Stimulated activated CD4-positive, alpha-beta T cell treated with anti-CD3 and anti-CD28 coated beads, Interleukin-2, amount 100 ng/mL, for 4 hours (primary cell): Measurements from ENCODE around the gene PLEKHH1.

Source experiments
- DNase-seq: peaks from one replicate; pipeline ENCODE4 v3.0.0-alpha.2; 2020; ENCODE audit warnings: low read depth

Gene PLEKHH1

DNA sequence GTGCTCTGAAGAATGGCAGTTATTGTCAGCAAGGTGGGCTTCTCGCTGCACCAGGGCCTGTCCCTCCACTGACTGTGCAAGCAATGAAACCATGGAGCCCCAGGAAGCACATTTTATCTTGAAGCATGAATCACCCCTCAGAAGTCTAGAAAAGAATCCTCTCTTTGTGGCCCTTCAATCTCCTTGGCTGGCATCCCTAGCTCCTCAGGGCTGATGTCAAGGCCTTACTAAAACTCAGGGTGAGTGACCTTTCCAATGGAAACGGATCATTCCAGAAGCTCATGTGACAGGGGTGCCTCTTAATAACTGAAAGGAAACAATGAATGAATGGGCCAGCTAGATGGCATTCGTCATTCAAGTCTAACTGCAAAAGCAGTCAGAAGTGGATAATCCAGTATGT, 22.3 kb upstream of the PLEKHH1 start:
- DNase-seq, result no peak

DNA sequence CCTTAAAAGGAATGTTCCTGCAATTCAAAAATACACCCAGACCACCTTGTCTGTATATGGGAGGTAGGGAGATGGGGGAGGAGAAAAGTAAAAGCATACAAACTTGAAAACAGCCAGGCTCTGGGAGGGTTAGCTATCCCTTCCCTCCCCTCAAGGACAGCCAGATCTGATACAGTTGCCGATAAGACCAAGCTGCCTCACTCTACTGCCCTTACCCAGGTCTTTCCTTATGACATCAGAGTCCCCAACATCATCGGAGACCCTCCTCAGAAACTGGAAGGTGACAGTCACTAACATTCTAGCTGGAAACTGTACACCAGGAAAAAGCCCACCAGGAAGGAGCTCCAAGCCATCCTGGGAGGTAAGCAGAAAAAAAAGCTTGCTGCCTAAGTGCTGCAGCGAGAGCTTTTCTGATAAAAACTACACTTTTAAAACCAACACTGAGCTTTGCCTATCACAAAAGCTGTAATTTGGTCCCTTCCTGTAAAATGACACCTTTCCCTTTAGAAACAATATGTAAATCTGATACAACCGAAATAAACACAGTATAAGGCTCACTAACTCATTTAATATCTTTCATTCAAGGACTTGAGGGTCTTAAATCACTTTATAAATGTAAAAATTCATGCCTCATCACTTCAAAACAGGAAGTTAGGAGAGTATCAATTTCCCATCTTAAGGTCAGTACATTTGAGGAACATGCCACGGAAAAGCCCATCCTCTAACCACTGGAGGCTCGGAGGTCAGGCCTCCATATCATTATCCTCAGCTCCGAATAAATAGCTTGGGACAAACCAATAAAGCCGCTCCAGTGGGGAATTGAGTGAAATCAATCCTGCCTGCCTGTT, 20.4 kb upstream of the PLEKHH1 start:
- no peak for DNase-seq

DNA sequence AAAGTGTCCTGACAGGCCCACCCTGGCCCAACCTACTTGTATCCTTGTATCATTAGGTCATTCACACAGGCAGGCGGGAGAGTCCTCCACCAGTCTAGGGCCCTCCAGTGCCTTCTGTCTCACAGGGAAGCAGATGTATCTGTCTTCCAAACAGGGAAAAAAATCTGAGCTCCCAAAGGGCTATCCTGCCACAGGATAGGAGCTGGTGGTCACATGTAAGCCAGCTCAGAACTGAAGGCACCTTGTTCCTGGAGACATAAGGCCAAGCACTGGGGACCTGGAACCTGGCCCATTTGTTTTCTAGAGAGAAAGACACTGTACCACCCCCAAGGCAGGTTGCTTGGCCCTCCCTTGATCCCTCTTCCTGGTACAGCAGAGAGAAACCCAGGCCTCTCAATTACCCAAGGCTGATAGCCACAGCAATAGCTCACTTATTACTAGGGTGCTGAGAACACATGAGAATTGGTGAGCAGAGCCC, 19.4 kb upstream of the PLEKHH1 start:
- no peak for DNase-seq

- DNase-seq, result no peak
These were observed 18.9 kb upstream of the PLEKHH1 start for GRCh38 chr14:67514203-67514607.

DNA sequence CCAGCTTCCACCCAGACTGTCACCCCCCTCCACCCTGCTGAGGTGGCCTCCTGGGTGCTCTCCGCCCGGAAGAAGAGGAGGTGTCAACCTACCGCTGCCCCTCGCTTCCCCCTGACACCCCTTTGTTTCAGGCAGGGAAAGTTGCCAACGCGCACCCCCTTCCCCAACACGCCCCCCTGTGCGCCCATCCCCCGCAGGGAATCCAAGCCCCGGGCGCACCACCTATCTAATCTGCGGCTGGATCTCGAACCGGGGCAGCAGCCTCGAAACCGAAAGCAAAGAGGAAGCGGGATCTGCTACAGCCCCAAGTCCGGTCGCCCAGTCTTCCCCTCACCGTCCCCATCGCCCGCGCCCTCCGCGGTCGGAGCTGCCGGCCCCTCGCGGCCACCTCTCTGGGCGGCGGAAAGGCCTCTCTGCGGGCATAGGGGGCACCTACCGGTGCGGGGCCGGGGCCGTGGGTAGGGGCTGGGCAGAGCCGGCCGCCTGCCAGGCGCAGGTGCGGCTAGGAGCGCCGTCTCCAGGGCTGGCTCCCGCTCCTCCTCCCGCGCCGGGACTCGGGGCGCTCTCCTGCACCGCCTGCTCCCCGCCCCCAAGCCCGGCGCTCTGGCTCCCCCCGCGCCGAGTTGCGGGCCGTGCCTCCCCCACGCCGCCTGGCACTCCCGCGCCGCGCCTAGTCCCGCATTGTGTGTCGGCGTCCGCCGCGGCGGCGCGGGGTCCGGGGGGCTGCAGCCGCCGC, 18.3 kb upstream of the PLEKHH1 start:
- peak; percentile 6 for DNase-seq

DNA sequence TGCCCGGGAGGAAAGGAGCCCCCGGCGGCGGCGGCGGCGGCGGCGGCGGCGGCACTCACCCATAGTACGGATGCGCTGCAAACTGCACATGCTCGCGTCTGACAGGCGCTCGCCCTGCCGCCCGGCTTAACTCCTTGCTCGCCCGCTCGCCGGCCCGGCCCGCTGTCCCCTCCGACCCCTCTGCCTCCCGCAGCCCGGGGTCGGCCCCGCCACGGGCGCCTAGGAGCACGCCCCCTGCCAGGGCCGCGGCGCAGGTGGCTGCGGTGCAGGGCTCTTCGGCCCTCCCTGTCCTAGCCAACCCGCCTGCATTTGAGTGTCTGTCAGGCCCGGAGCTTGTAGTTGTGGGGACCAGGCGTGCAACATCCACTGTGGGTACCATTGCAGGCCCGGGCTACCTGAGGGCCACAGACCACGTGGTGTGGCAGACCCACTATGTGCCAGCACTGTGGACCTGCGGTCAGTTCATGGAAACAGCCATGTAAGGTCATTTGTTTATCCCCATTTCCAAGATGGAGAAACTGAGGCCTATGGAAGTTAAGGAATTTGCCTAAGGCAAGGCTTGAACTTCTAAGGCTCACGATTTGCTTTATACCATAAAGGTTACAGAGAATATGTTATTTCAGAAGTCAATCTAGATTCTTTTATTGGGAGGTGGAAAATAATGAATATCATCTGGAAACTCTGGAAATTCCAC, 17.6 kb upstream of the PLEKHH1 start:
- peak; percentile 7 for DNase-seq

GRCh38 chr14:67516676-67517075, 16.4 kb upstream of the PLEKHH1 start:
- DNase-seq, result no peak

GRCh38 chr14:67517083-67517482, 16.0 kb upstream of the PLEKHH1 start:
- no peak for DNase-seq

DNA sequence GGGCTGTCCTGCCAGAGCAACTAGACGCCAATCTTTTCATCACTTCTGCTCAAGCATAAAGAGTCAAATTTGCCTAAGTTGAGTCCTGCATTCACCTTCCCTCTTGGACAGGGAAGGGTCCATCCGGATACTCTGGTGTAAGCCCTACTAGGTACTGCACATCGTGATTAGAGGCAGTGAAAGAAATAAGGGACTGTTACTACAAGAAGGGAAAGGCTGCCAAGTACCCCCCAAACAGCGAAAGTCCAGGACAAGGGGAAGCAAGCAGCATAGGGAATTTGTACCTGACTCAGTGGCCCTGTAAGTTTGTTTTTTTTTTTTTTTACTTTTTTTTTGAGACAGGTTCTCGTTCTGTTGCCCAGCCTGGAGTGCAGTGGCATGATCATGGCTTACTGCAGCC, 13.7 kb upstream of the PLEKHH1 start:
- no peak for DNase-seq

DNA sequence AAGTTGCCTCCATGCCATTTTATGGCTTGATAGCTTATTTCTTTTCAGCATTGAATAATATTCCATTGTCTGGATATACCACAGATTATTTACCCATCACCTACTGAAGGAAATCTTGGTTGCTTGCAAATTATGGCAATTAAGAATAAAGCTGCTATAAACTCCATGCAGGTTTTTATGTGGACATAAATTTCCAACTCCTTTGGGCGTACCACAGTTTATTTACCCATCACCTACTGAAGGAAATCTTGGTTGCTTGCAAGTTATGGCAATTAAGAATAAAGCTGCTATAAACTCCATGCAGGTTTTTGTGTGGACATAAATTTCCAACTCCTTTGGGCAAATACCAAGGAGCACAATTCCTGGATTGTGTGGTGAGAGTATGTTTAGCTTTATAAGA, 12.6 kb upstream of the PLEKHH1 start:
- no peak for DNase-seq

DNA sequence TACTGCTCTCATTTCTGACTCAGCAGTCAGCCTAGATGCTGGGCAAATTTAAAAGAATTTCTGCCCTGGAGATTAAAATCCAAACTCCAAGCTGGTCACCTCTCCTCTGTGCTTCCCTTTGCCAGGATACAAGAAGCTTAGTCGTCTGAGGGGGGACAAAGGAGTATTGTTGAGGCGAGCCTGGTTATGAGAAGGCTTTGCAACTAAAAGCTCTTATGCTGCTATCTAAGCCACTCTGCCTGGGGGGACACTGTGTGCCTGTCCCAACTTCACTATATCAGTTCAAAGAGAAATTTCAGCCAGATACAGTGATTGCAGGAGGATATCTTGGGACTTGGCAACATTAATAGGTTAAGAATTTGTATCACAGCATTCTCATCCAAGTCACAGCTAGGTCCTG, 10.8 kb upstream of the PLEKHH1 start:
- DNase-seq, result no peak

DNA sequence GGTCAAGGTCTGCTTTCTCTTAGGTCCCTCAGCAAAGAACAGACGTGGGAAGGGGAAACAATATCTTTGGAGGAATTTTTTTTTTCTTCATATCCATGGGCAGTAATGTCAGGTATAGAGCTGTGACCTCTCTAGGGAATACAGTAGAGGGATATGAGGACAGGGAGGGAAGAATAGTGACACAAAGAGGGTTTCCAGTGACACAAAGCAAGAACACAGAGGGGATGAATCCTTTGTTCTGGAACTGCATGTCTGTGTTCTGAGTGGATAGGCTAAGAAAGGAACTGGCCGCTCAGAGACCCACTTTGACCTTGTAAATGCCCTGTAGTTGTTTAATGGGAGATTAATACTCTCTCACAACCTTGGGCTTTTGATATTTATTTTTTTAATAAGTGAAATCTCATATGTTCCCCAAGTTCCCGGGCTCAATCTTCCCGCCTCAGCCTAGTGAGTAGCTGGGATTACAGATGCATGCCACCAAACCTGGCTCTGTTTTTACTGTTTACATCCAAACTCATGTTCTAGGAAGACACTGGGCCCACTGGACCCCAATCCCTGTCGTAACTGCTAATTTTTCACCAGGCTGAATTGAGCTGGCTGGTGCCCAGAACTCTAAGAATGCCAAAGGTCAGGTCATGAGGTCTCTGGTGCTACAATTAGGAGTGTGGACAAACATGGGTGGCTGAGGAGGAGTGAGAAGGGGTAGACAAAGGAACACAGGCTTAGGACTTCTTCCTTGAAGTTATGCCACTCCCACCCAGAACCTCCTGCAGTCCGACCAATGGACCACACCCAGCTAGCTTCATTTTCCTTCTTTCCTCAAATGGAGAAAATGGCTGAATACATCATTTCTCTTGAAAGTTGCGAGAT, 9.1 kb upstream of the PLEKHH1 start:
- DNase-seq, result no peak

DNA sequence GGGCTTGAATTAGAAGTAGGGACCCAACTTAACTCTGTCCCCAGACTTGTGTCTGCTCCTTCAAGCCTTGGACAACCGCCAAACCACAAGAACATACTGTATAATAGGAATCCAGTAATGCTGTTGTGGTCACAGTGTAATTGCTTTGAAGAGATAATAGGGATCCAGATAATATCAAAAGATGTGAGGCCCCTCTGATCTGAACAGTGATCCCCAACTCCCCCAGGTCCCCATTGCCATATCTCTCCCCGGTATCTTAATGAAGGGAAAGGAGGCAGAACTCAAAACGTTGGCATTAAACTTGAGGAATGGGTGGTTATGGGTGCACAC, 8.5 kb upstream of the PLEKHH1 start:
- DNase-seq, result no peak

DNA sequence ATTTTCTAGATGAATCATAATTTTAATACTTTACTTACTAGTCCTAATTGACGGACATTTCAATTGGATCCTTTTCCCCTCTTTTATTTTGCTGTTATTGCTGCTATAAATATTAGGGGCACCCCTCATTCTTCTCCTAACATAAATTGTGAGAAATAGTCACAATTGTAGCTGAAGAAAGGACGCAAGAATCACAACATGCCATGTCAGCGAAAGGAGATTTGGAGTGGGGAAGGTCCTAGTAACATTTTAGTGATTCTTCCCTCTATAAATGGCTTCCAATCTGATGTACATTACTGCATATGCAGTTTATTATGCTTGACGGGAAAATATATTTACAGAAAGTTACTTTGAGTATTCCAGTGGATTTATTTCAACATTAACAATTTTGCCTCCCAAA, 7.7 kb upstream of the PLEKHH1 start:
- DNase-seq, result no peak

DNA sequence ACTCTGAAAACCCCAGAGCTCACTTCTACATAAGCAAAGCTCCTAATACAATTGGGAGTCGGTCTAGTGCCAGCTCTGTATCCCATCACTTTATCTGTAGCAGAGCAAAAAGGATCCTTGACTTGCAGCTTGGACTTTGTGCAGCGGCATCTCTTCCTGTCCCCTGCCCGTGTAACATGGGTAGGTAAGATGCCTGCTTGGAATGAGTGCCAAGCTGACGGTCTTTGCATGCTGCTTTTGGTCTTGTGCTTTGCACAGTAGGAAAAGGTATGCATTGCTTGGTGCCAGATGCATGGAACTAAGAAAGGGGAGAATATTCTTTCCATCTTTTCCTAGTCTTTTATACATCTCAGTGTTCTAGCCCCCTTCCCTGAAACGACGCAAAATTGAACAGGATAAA, 6.9 kb upstream of the PLEKHH1 start:
- DNase-seq, result no peak

GRCh38 chr14:67526676-67527459, 6.2 kb upstream of the PLEKHH1 start:
- peak; percentile 24 for DNase-seq

DNA sequence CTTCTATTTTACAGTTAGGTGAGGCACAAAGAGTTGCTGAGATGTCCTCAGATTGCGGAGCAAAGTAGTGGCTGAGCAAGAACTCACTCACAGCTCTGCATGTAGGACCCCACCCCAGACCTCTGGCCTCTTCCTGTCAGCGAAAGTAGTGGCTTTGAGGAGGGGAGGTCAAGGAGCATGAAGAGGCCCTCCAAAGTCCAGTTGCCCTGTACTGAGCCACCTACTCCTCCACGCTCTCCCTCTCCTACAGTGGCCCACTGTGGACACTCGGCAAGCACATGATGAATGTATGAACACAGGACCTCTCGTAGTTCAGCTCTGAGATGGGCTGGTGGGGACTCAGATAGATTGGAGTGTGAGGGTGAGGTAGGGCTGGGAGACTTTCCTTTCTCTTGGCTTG, 5.3 kb upstream of the PLEKHH1 start:
- DNase-seq, result no peak

DNA sequence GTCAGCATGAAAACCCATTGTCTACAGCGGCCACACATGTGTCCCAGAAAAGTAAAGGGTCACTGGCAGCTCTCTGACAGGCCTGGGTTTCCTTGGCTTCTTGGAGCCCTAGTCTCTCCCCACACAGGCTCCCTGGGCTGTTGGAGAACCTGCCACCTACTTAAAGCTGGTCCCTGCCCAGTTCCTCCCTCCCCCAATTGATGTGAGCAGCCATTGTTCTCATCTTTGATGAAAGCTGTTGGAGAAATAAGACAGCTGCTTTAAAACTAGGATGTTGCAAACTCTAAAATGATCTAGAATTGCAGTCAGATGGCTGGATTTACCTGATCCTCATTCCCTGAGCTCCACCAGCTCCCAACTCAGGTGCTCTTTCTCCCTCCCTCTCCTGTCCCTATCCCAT, 4.8 kb upstream of the PLEKHH1 start:
- DNase-seq, result no peak

GRCh38 chr14:67529947-67530935, 2.8 kb upstream of the PLEKHH1 start:
- no peak for DNase-seq

GRCh38 chr14:67532606-67532997, 488 bp upstream of the PLEKHH1 start:
- no peak for DNase-seq
